B cell (primary cell): ENCODE results near the gene MEIS2. TPM values are rescaled to one million over a fixed set of nuclear protein-coding genes. Genes with fewer than 3 reads are reported as not detected.
A peak's percentile ranks its signal among the peaks of the same experiment; 100 is the strongest.

Source experiments
- ATAC-seq: fragments of 200-7000 bp; cut with Tn5 transposase; one replicate; pipeline ENCODE4 v1.10.0; 2021; ENCODE audit warnings: low read depth, mild to moderate bottlenecking, moderate number of reproducible peaks, moderate library complexity
- CTCF ChIA-PET: fragments of 350-600 bp; sonication (Branson Sonifier 250); formaldehyde crosslinking; loops from one replicate; lab custom pipeline; 2021; ENCODE audit warnings: antibody characterized with exemption, inconsistent platforms; lab: Charles Lee
- POLR2A ChIA-PET: fragments of 350-600 bp; sonication (Branson Sonifier 250); formaldehyde crosslinking; loops from one replicate; lab custom pipeline; 2021; ENCODE audit warnings: antibody characterized with exemption; lab: Charles Lee
- DNase-seq: peaks from one replicate; pipeline ENCODE4 v3.0.0; 2013
- H2AFZ ChIP-seq: 2 replicates; pipeline ENCODE4 v1.6.1; 2012; ENCODE audit warnings: mild to moderate bottlenecking, low read depth, low read length; ENCODE audit not compliant: insufficient read depth, poor library complexity, severe bottlenecking
- H3K27ac ChIP-seq, 2 donors: 1 replicate in 1 of 2; 2 replicates in 1 of 2; pipeline ENCODE4 v1.5.1; 2012 to 2013; ENCODE audit warnings: low read length in 2 of 2, mild to moderate bottlenecking in 2 of 2, moderate library complexity in 1 of 2
- H3K27me3 ChIP-seq, 4 experiments: fragments of 200-600 bp in 1 of 4; sonication (generic) in 1 of 4; replicated peaks in 1 of 4; 1 replicate in 2 of 4; 2 replicates in 2 of 4; pipeline versions ENCODE4 v1.6.1 to v1.7.0; 2013 to 2016; ENCODE audit warnings: low read length in 3 of 4, mild to moderate bottlenecking in 2 of 4, mixed read lengths in 1 of 4, moderate library complexity in 1 of 4; ENCODE audit not compliant: insufficient read depth in 4 of 4, control insufficient read depth in 3 of 4; ENCODE audit errors: control extremely low read depth in 1 of 4
- H3K36me3 ChIP-seq, 2 experiments: replicated peaks in 1 of 2; 1 replicate in 1 of 2; 2 replicates in 1 of 2; pipeline versions ENCODE4 v1.6.1 to v1.7.1; 2013; ENCODE audit warnings: low read length in 1 of 2; ENCODE audit not compliant: insufficient read depth in 2 of 2, control insufficient read depth in 1 of 2; ENCODE audit errors: control extremely low read depth in 1 of 2, extremely low read depth in 1 of 2
- H3K4me1 ChIP-seq, 2 donors: fragments of 200-600 bp in 1 of 2; sonication (generic) in 1 of 2; 1 replicate in 1 of 2; 2 replicates in 1 of 2; pipeline versions ENCODE4 v1.5.1 to v1.6.1; 2013 to 2017; ENCODE audit warnings: low read length in 2 of 2; ENCODE audit not compliant: control insufficient read depth in 2 of 2, insufficient read depth in 2 of 2
- H3K4me2 ChIP-seq: replicated peaks from 2 replicates; pipeline ENCODE3; 2012; ENCODE audit warnings: mild to moderate bottlenecking, low read depth, low read length; ENCODE audit not compliant: poor library complexity, severe bottlenecking
- H3K4me3 ChIP-seq, 5 experiments: fragments of 200-600 bp in 1 of 5; sonication (generic) in 1 of 5; 1 replicate in 3 of 5; 2 replicates in 2 of 5; pipeline versions ENCODE4 v1.5.1 to v1.7.0; 2011 to 2016; ENCODE audit warnings: low read length in 4 of 5, mild to moderate bottlenecking in 4 of 5, low read depth in 2 of 5, control low read depth in 1 of 5, moderate library complexity in 1 of 5; ENCODE audit not compliant: insufficient read depth in 1 of 5; ENCODE audit errors: control extremely low read depth in 1 of 5, extremely low read depth in 1 of 5
- H3K79me2 ChIP-seq: fragments of 200-600 bp; sonication (generic); one replicate; pipeline ENCODE4 v1.6.0; 2016; ENCODE audit warnings: low read length; ENCODE audit not compliant: control insufficient read depth, insufficient read depth
- H3K9ac ChIP-seq: fragments of 200-600 bp; sonication (generic); 2 replicates; pipeline ENCODE4 v1.6.1; 2017; ENCODE audit warnings: mild to moderate bottlenecking, low read length, moderate library complexity
- H3K9me3 ChIP-seq, 3 donors: one replicate each; pipeline versions ENCODE4 v1.6.1 to v1.7.1; 2013; ENCODE audit warnings: low read length in 2 of 3; ENCODE audit not compliant: control insufficient read depth in 2 of 3, insufficient read depth in 1 of 3; ENCODE audit errors: control extremely low read depth in 1 of 3
- H4K20me1 ChIP-seq: 2 replicates; pipeline ENCODE4 v1.6.0; 2012; ENCODE audit warnings: mild to moderate bottlenecking, low read length; ENCODE audit not compliant: insufficient read depth, control insufficient read depth, poor library complexity, severe bottlenecking
- H3K27ac Mint-ChIP-seq: one replicate; pipeline ENCODE4 v1.8.0; 2021; ENCODE audit warnings: mixed read lengths
- H3K27me3 Mint-ChIP-seq: one replicate; pipeline ENCODE4 v1.8.0; 2021; ENCODE audit warnings: mixed read lengths
- H3K4me1 Mint-ChIP-seq: one replicate; pipeline ENCODE4 v1.8.0; 2021; ENCODE audit warnings: mixed read lengths
- H3K4me3 Mint-ChIP-seq: one replicate; pipeline ENCODE4 v1.8.0; 2021; ENCODE audit warnings: mixed read lengths
- H3K9me3 Mint-ChIP-seq: one replicate; pipeline ENCODE4 v1.8.0; 2022; ENCODE audit warnings: mixed read lengths; ENCODE audit not compliant: insufficient read depth
- EZH2 ChIP-seq: IDR thresholded peaks from 2 replicates; pipeline ENCODE4 v1.6.1; 2012; ENCODE audit warnings: borderline replicate concordance, low read depth, mild to moderate bottlenecking, moderate library complexity, low read length; ENCODE audit not compliant: insufficient read depth, poor library complexity, severe bottlenecking
- WGBS: methylation state at CpG from one replicate; pipeline ENCODE4 v1.1.5; 2013; ENCODE audit warnings: missing lambda C conversion rate; ENCODE audit not compliant: insufficient coverage; 5-methylcytosine and 5-hydroxymethylcytosine counted together
- intact Hi-C: fragments of 100-400 bp; cut with micrococcal nuclease; formaldehyde crosslinking; loops from one replicate; pipeline ENCODE4 v1.10.0; 2022
- polyA plus RNA-seq: library from polyadenylated mRNA; depleted of rRNA; stranded (reverse); fragments of >200 nt; gene quantifications from 2 replicates; pipeline ENCODE4 v1.2.3, GENCODE V29; 2012
- total RNA-seq, 2 donors: library from RNA; stranded (reverse); fragments of 120-200 nt in 1 of 2; gene quantifications; 1 replicate in 1 of 2; 2 replicates in 1 of 2; pipeline versions ENCODE4 v1.2.3 to v1.2.4, GENCODE V29; 2013 to 2022
- TF ChIP-seq, protein P1 (sequence below): fragments of 200-600 bp; IDR thresholded peaks from one replicate; pipeline ENCODE4 v1.8.0; 2022; ENCODE audit warnings: antibody characterized with exemption, mild to moderate bottlenecking

MEIS2 gene
- total and polyA plus RNA-seq, 2 donors (not counting 1 experiment from before 2014, with no cell fraction given): 0.22 TPM; not detected in 1

DNA sequence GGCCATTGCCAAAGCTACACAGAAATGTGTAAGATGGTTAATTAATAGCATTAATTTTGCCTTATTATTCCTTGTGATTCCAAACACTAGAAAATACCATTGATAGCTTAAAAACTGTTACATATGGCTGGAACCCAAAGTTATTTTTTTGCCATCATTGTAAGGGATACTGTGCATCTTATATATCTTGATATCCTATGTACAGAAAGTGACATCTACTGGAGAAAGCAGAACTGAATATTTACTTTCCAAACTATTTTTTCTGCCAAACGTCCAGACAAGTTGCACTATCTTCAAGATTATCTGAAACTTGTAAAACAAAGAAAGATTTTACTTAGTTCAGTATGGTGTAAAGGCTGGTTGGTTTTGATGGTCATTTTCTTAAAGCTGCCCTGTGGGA lies 33.3 kb upstream of the MEIS2 start:
- H3K4me3 ChIP-seq: no peak overlapping the region
- Mint-ChIP-seq H3K27me3 (peaks cover 6% of the 10 kb centered on the region), H3K9me3 (no peaks in the 10 kb centered on the region), H3K4me3 (no peak overlapping the region), H3K27ac (no peak overlapping the region), H3K4me1 (no peaks in the 10 kb centered on the region)
- H3K9me3 ChIP-seq: no peaks in the 10 kb centered on the region
- H4K20me1 ChIP-seq: no peaks in the 10 kb centered on the region
- H3K36me3 ChIP-seq: no peaks in the 10 kb centered on the region
- no peaks in the 10 kb centered on the region for H3K79me2 ChIP-seq
- no peak overlapping the region for H3K4me2 ChIP-seq
- no peaks in the 10 kb centered on the region for H3K27me3 ChIP-seq
- DNase-seq: no peak
- ChIA-PET POLR2A (no interaction called here), CTCF (interaction anchor here (0.6 to 3.7 kb wide), 4 partner anchors 10 to 1615 kb away, joined by 3 to 12 read pairs (median 9); no protein-coding TSS in a partner anchor)
- H3K9ac ChIP-seq: no peak overlapping the region
- no peak for ATAC-seq
- TF ChIP-seq, protein P1, sequence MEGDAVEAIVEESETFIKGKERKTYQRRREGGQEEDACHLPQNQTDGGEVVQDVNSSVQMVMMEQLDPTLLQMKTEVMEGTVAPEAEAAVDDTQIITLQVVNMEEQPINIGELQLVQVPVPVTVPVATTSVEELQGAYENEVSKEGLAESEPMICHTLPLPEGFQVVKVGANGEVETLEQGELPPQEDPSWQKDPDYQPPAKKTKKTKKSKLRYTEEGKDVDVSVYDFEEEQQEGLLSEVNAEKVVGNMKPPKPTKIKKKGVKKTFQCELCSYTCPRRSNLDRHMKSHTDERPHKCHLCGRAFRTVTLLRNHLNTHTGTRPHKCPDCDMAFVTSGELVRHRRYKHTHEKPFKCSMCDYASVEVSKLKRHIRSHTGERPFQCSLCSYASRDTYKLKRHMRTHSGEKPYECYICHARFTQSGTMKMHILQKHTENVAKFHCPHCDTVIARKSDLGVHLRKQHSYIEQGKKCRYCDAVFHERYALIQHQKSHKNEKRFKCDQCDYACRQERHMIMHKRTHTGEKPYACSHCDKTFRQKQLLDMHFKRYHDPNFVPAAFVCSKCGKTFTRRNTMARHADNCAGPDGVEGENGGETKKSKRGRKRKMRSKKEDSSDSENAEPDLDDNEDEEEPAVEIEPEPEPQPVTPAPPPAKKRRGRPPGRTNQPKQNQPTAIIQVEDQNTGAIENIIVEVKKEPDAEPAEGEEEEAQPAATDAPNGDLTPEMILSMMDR: no peak
- TF ChIP-seq EZH2: no peak
- no peak overlapping the region for H3K27ac ChIP-seq
- no peaks in the 10 kb centered on the region for H3K4me1 ChIP-seq
- no CpG with 5 or more reads among the region's 1 CpG for WGBS
- H2AFZ ChIP-seq: no peak overlapping the region
- intact Hi-C loops: loop anchor here (5.0 kb wide), 1 partner anchor 1381 kb away; no protein-coding TSS in a partner anchor

DNA sequence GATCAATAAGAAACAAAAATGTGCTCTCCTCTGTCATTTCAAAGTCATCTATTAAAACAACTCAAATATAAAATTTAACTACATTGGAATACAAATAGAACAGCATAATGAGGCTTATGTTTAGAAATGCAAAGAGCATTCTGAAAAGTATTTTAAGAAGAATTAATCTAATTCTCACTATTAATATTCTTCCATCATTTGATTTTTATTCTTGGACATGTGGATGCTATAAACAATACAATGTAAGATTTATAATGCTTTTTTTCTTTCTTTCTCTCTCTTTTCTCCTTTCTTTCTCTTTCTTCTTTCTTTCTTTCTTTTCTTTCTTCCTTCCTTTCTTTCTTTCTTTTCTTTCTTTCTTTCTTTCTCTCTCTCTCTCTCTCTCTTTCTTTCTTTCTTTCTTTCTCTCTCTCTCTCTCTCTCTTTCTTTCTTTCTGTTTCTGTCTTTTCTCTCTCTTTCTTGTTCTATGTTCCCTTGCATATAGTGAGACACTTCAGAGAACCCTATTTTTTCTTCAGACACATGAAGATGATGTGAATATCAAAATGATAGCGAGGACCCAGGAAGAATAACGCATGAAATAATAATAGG lies 32.6 kb upstream of the MEIS2 start:
- DNase-seq (no peak), ATAC-seq (no peak)
- no peaks in the 10 kb centered on the region for H3K4me1 Mint-ChIP-seq
- no peak overlapping the region for H3K27ac Mint-ChIP-seq
- CTCF ChIA-PET: interaction anchor here (1.7 to 3.7 kb wide), 3 partner anchors 9 to 1614 kb away, joined by 7 to 12 read pairs (median 11); no protein-coding TSS in a partner anchor
- Histone ChIP-seq H2AFZ (no peak overlapping the region), H3K27me3 (no peaks in the 10 kb centered on the region), H3K9me3 (no peaks in the 10 kb centered on the region), H4K20me1 (no peaks in the 10 kb centered on the region), H3K36me3 (no peaks in the 10 kb centered on the region), H3K27ac (no peak overlapping the region), H3K4me2 (no peak overlapping the region), H3K9ac (no peak overlapping the region), H3K4me3 (no peak overlapping the region), H3K4me1 (no peaks in the 10 kb centered on the region), H3K79me2 (no peaks in the 10 kb centered on the region)
- no peak overlapping the region for H3K4me3 Mint-ChIP-seq
- no CpG with 5 or more reads among the region's 2 CpGs for WGBS
- peaks cover 6% of the 10 kb centered on the region for H3K27me3 Mint-ChIP-seq
- POLR2A ChIA-PET: no interaction called here
- TF ChIP-seq EZH2: no peak
- TF ChIP-seq, protein P1: peak; percentile 8
- H3K9me3 Mint-ChIP-seq: no peaks in the 10 kb centered on the region
- intact Hi-C loops: loop anchor here (5.0 kb wide), 1 partner anchor 1381 kb away; no protein-coding TSS in a partner anchor
